ENCODE data around the gene CRACR2B.

DNA sequence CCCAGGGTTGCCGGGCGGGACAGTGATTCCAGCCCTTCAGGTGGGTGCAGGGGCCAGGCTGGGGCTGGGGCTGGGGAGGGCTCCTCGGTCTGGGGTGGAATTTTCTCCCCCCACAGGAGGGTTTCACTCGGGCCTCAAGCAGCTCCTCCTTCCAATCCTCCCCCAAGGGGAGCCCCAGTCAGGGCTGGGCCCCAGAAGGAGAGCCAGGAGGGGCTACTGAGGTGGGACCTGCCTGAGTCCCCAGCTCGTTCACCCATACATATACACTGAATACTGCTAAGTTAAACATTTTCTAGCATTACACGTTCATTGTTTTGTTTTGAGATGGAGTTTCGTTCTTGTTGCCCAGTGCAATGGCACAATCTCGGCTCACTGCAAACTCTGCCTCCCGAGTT is 1.5 kb upstream of the CRACR2B start:
- no peak for TF ChIP-seq EZH2phosphoT487 (IDR thresholded peaks at IDR 0.05; ENCODE audit: insufficient read depth, low read depth)
- no peak for TF ChIP-seq EZH2 (IDR thresholded peaks at IDR 0.05; ENCODE audit: insufficient read depth, poor library complexity, severe bottlenecking)

Data from GM23248 (cell line).